ENCODE results near the gene FNDC7.

The FNDC7 gene

GRCh38 chr1:108785264-108785663 is 72.6 kb downstream of the FNDC7 start:
- no peak for DNase-seq (ENCODE audit: low read depth in 1 of 2, low spot score in 1 of 2)
- Histone ChIP-seq H3K27me3 (ENCODE audit: insufficient read depth, poor library complexity, severe bottlenecking) (no peaks in the 10 kb centered on the region), H3K27ac (replicated peaks) (no peak overlapping the region), H3K4me3 (replicated peaks; ENCODE audit: insufficient read depth, low read length) (no peak overlapping the region)
- no peak for TF ChIP-seq POLR2AphosphoS5 (IDR thresholded peaks at IDR 0.05; ENCODE audit: low read depth)
- no peak for TF ChIP-seq REST (IDR thresholded peaks at IDR 0.05; ENCODE audit: insufficient replicate concordance, low read depth)
- no peak for TF ChIP-seq SPI1 (IDR thresholded peaks at IDR 0.05; ENCODE audit: borderline replicate concordance, low read depth)
- TF ChIP-seq GABPA (IDR thresholded peaks at IDR 0.05; ENCODE audit: low read depth): no peak
- no peak for TF ChIP-seq CTCF (IDR thresholded peaks at IDR 0.05; ENCODE audit: insufficient read depth, low read length)

- no peak overlapping the region for H3K27ac ChIP-seq (replicated peaks)
- H3K27me3 ChIP-seq (ENCODE audit: insufficient read depth, poor library complexity, severe bottlenecking): no peaks in the 10 kb centered on the region
- H3K4me3 ChIP-seq (replicated peaks; ENCODE audit: insufficient read depth, low read length): no peak overlapping the region
- DNase-seq (ENCODE audit: low read depth in 1 of 2, low spot score in 1 of 2): no peak
- TF ChIP-seq CTCF (IDR thresholded peaks at IDR 0.05; ENCODE audit: insufficient read depth, low read length) (no peak), REST (IDR thresholded peaks at IDR 0.05; ENCODE audit: insufficient replicate concordance, low read depth) (no peak), SPI1 (IDR thresholded peaks at IDR 0.05; ENCODE audit: borderline replicate concordance, low read depth) (no peak), POLR2AphosphoS5 (IDR thresholded peaks at IDR 0.05; ENCODE audit: low read depth) (no peak), GABPA (IDR thresholded peaks at IDR 0.05; ENCODE audit: low read depth) (no peak)
These were observed 73.2 kb downstream of the FNDC7 start for GRCh38 chr1:108785880-108786279.

GRCh38 chr1:108791790-108792189 is 79.1 kb downstream of the FNDC7 start:
- no peak overlapping the region for H3K27ac ChIP-seq (replicated peaks)
- DNase-seq (ENCODE audit: low read depth in 1 of 2, low spot score in 1 of 2): no peak
- no peaks in the 10 kb centered on the region for H3K27me3 ChIP-seq (ENCODE audit: insufficient read depth, poor library complexity, severe bottlenecking)
- no peak for TF ChIP-seq POLR2AphosphoS5 (IDR thresholded peaks at IDR 0.05; ENCODE audit: low read depth)
- no peak for TF ChIP-seq SPI1 (IDR thresholded peaks at IDR 0.05; ENCODE audit: borderline replicate concordance, low read depth)
- TF ChIP-seq REST (IDR thresholded peaks at IDR 0.05; ENCODE audit: insufficient replicate concordance, low read depth): no peak
- TF ChIP-seq CTCF (IDR thresholded peaks at IDR 0.05; ENCODE audit: insufficient read depth, low read length): no peak
- TF ChIP-seq GABPA (IDR thresholded peaks at IDR 0.05; ENCODE audit: low read depth): no peak
- H3K4me3 ChIP-seq (replicated peaks; ENCODE audit: insufficient read depth, low read length): no peak overlapping the region

All from HL-60 (cell line).